Mesenchymal stem cell (in vitro differentiated cells and primary cell): Measurements from ENCODE around the gene OR1F1.
"Not testable (repeated sequence)": the region's sequence is repeated elsewhere in the genome, so short reads cannot be mapped to it uniquely, and the experiment has no call there.

ENCODE experiments used
- DNase-seq: peaks from one replicate; pipeline ENCODE4 v3.0.0-alpha.2; 2013
- H2AFZ ChIP-seq: one replicate; pipeline ENCODE4 v1.6.1; 2013; ENCODE audit warnings: low read depth, mild to moderate bottlenecking, control low read depth, inconsistent platforms, low read length, moderate library complexity
- H2AK5ac ChIP-seq: 2 replicates; pipeline ENCODE4 v1.6.1; 2013; ENCODE audit warnings: low read length, moderate library complexity, mild to moderate bottlenecking, inconsistent platforms; ENCODE audit not compliant: severe bottlenecking
- H2BK120ac ChIP-seq: one replicate; pipeline ENCODE4 v1.6.1; 2013; ENCODE audit warnings: low read depth, mild to moderate bottlenecking, inconsistent platforms, low read length, moderate library complexity
- H2BK12ac ChIP-seq, 2 experiments: one replicate each; pipeline ENCODE4 v1.6.1; 2013; ENCODE audit warnings: inconsistent platforms in 2 of 2, low read length in 2 of 2, mild to moderate bottlenecking in 2 of 2, moderate library complexity in 2 of 2, control low read depth in 1 of 2
- H2BK15ac ChIP-seq: one replicate; pipeline ENCODE4 v1.6.1; 2013; ENCODE audit warnings: mild to moderate bottlenecking, low read depth, inconsistent platforms; ENCODE audit not compliant: poor library complexity, severe bottlenecking
- H2BK5ac ChIP-seq: 2 replicates; pipeline ENCODE4 v1.6.1; 2013; ENCODE audit warnings: low read depth, mild to moderate bottlenecking, low read length, control low read depth, inconsistent platforms; ENCODE audit not compliant: poor library complexity, severe bottlenecking
- H3K14ac ChIP-seq, 2 experiments: one replicate each; pipeline ENCODE4 v1.6.1; 2013; ENCODE audit warnings: inconsistent platforms in 2 of 2, low read length in 2 of 2, control low read depth in 1 of 2, mild to moderate bottlenecking in 1 of 2, moderate library complexity in 1 of 2
- H3K18ac ChIP-seq, 2 experiments: one replicate each; pipeline ENCODE4 v1.6.1; 2013; ENCODE audit warnings: inconsistent platforms in 2 of 2, low read length in 2 of 2, control low read depth in 1 of 2, low read depth in 1 of 2, mild to moderate bottlenecking in 1 of 2
- H3K23ac ChIP-seq, 2 experiments: one replicate each; pipeline ENCODE4 v1.6.1; 2013; ENCODE audit warnings: inconsistent platforms in 2 of 2, low read length in 2 of 2, mild to moderate bottlenecking in 2 of 2, moderate library complexity in 2 of 2, control low read depth in 1 of 2
- H3K27ac ChIP-seq: 2 replicates; pipeline ENCODE4 v1.5.1; 2013; ENCODE audit warnings: mild to moderate bottlenecking, moderate library complexity, low read length, control low read depth, inconsistent platforms; ENCODE audit not compliant: poor library complexity, severe bottlenecking
- H3K27me3 ChIP-seq, 2 experiments: 2 replicates each; pipeline versions ENCODE4 v1.6.1 to v1.7.0; 2013; ENCODE audit warnings: low read length in 2 of 2, mild to moderate bottlenecking in 2 of 2, moderate library complexity in 2 of 2, control low read depth in 1 of 2, inconsistent platforms in 1 of 2; ENCODE audit not compliant: control insufficient read depth in 1 of 2, insufficient read depth in 1 of 2
- H3K36me3 ChIP-seq, 2 experiments: 2 replicates each; pipeline versions ENCODE4 v1.6.1 to v1.7.0; 2013; ENCODE audit warnings: low read length in 2 of 2, control low read depth in 1 of 2, inconsistent platforms in 1 of 2, low read depth in 1 of 2, mild to moderate bottlenecking in 1 of 2; ENCODE audit not compliant: insufficient read depth in 2 of 2, control insufficient read depth in 1 of 2
- H3K4ac ChIP-seq, 2 experiments: one replicate each; pipeline ENCODE4 v1.6.1; 2013; ENCODE audit warnings: inconsistent platforms in 2 of 2, low read length in 2 of 2, mild to moderate bottlenecking in 2 of 2, moderate library complexity in 2 of 2, control low read depth in 1 of 2, low read depth in 1 of 2
- H3K4me1 ChIP-seq: 2 replicates; pipeline ENCODE4 v1.6.1; 2013; ENCODE audit warnings: low read depth, low read length, control low read depth; ENCODE audit not compliant: control insufficient read depth, insufficient read depth
- H3K4me2 ChIP-seq: 2 replicates; pipeline ENCODE4 v1.6.1; 2013; ENCODE audit warnings: low read length, mild to moderate bottlenecking, inconsistent platforms; ENCODE audit not compliant: poor library complexity, severe bottlenecking
- H3K4me3 ChIP-seq, 2 experiments: 2 replicates each; pipeline versions ENCODE4 v1.5.1 to v1.7.0; 2013; ENCODE audit warnings: low read length in 2 of 2, mild to moderate bottlenecking in 2 of 2, control low read depth in 1 of 2, low read depth in 1 of 2; ENCODE audit not compliant: insufficient read depth in 1 of 2
- H3K79me1 ChIP-seq: replicated peaks from 2 replicates; pipeline ENCODE4 v1.6.1; 2013; ENCODE audit warnings: mild to moderate bottlenecking, control low read depth, low read length, inconsistent platforms; ENCODE audit not compliant: poor library complexity, severe bottlenecking
- H3K9ac ChIP-seq: 2 replicates; pipeline ENCODE4 v1.7.0; 2013; ENCODE audit warnings: mild to moderate bottlenecking, low read length, moderate library complexity
- H3K9me3 ChIP-seq: 2 replicates; pipeline ENCODE4 v1.7.0; 2013; ENCODE audit warnings: mild to moderate bottlenecking, low read length; ENCODE audit not compliant: control insufficient read depth
- H4K8ac ChIP-seq: one replicate; pipeline ENCODE4 v1.6.1; 2013; ENCODE audit warnings: inconsistent platforms, mild to moderate bottlenecking, low read length, moderate library complexity
- H4K91ac ChIP-seq: one replicate; pipeline ENCODE4 v1.6.1; 2013; ENCODE audit warnings: mild to moderate bottlenecking, low read length, inconsistent platforms
- WGBS: methylation state at CpG from one replicate; pipeline ENCODE4 v1.1.7; 2013; ENCODE audit warnings: mixed read lengths; 5-methylcytosine and 5-hydroxymethylcytosine counted together

Gene OR1F1

DNA sequence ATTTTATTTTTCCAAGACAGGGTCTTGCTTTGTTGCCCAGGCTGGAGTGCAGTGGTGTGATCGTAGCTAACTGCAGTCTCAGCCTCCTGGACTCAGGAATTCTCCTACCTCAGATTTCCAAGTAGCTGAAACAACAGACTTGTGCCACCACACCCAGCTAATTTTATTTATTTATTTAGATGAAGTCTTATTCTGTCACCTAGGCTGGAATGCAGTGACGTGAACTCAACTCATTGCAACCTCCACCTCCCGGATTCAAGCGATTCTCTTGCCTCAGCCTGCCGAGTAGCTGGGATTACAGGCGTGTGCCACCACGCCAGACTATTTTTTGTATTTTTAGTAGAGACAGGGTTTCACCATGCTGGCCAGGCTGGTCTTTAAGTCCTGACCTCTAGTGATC lies 19.3 kb upstream of the OR1F1 start:
- not testable (repeated sequence) for H3K9ac ChIP-seq, H3K36me3 ChIP-seq, H3K4ac ChIP-seq, H4K91ac ChIP-seq, H3K14ac ChIP-seq, H3K79me1 ChIP-seq, H2BK15ac ChIP-seq, H3K4me2 ChIP-seq, H3K23ac ChIP-seq, H2AK5ac ChIP-seq, DNase-seq, H4K8ac ChIP-seq, H3K27ac ChIP-seq, H2AFZ ChIP-seq, H3K18ac ChIP-seq, H2BK120ac ChIP-seq, H3K4me3 ChIP-seq, H2BK5ac ChIP-seq, H2BK12ac ChIP-seq, H3K9me3 ChIP-seq
- peaks cover 59 to 75% of the 10 kb centered on the region in 2 experiments for H3K27me3 ChIP-seq
- peaks cover 20% of the 10 kb centered on the region for H3K4me1 ChIP-seq
- 96% methylated on average over 7 of the region's 7 CpGs for WGBS

DNA sequence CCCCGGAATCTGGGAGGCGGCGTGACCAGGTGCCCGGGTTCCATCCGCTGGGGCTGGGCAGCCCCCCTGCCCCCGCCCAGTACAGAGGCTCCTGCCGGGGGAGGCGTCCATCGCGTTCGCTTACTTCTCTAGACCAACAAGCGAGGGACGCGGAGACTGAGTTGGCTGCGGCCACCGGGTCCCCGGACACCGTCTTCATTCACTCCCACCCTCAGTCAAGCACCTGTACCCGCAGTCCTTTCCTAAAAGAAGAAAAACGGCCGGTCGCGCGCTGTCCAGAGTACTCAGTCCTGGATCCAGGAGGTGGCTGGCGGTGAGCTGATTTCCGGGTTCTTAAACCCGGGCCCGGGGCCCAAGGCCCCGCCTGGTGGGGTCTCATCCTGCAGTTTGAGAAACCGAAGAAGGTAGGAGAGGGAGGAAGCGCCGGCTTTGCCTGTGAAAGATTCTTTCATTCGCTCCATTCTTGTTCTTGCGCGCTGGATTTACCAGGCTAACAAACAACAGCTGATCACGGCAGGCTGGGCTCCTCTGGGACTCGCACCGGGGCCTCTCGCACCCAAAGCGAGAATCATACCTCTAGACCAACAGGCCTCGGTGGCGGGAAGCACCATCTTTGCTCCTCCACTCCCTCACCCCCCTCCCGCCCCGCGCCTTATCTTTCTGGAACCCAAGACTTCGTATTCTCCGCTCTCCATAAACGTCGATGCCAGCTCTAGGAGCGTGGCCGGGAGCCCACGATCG lies 17.4 kb upstream of the OR1F1 start:
- no peak overlapping the region for H2BK12ac ChIP-seq
- H3K36me3 ChIP-seq = no peaks in the 10 kb centered on the region
- WGBS = 5% methylated on average over 48 of the region's 53 CpGs
- H3K79me1 ChIP-seq = no peaks in the 10 kb centered on the region
- no peak overlapping the region for H2BK5ac ChIP-seq
- H3K9me3 ChIP-seq = no peaks in the 10 kb centered on the region
- no peak overlapping the region for H2BK120ac ChIP-seq
- H2BK15ac ChIP-seq = no peak overlapping the region
- H3K14ac ChIP-seq = no peak overlapping the region
- H3K4ac ChIP-seq = no peak overlapping the region
- no peak overlapping the region for H3K18ac ChIP-seq
- H3K23ac ChIP-seq = no peak overlapping the region
- peaks cover 78 to 81% of the 10 kb centered on the region in 2 experiments for H3K27me3 ChIP-seq
- DNase-seq = peak; percentile 33
- H3K9ac ChIP-seq = no peak overlapping the region
- H4K8ac ChIP-seq = no peak overlapping the region
- no peak overlapping the region for H3K27ac ChIP-seq
- H2AFZ ChIP-seq = no peak overlapping the region
- no peak overlapping the region for H2AK5ac ChIP-seq
- peaks cover 32% of the 10 kb centered on the region for H3K4me1 ChIP-seq
- peak overlapping the region; percentile 61 for H3K4me2 ChIP-seq
- no peak overlapping the region for H4K91ac ChIP-seq
- peak overlapping the region in 1 of 2 experiments; percentile 41 for H3K4me3 ChIP-seq

DNA sequence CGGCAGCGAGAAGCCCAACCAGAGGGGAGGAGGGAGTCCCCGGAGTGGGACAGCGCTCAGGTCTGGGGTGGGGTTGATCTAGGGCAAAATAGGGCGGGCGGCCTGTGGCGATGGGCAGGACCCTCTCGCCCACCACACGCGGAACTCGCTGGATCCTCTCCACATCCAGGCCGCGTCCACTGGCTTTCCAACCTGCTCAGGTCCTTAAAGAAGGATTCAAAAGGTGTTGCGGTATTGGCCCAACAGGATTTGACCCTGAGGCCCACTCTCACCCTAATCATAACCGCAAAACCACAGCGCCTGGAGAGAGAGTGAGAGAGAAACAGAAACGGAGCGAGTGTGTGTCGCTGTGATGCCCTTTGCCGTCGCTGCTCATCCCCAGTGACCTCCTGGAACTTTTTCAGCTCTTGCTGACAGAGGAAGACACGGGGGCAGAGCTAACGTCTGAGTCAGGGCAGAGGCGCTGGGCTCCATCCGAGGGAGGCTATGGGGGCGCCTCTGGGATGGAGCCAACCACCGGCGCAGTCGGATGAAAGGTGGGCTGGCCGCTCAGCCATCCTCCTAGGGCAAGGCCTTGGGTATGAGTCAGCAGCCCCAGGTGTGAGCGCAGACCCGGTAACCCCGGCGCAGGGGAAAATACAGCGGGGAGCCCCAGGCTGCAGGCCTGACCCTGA lies 16.7 kb upstream of the OR1F1 start:
- WGBS = 5% methylated on average over 32 of the region's 35 CpGs
- no peak overlapping the region for H3K23ac ChIP-seq
- peak; percentile 29 for DNase-seq

DNA sequence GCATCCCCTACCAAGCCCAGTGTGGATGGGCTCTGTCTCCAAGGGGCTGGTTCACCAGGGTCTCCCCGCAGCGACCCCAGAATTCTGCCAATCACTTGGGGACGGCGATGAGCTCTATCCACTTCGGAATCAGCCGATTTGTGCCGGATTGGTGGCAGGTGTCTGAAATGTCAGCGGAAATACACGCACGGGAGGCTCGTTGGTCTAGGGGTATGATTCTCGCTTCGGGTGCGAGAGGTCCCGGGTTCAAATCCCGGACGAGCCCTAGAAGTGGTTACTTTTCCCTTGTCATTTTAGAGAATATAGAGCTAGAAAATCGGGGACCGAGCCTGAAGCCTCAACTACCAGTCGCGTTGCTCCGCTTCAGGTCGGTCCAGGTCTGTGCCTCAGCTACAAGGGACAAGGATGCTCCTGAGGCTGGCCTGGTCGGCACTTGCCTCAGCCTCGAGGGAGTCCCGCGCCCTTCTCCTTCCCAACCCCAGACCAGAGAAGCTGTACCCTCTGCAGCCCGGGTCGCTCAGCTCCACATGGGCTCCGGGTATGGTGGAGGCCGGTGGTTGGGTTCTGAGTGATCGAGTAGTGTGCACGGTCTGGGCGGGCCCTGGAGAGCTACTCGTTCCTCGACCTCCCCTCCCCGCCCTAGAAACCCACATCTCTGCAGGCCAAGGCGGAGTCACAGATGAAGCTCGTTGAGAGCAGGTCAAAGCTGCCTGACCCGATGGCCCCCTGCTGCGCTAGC lies 16.0 kb upstream of the OR1F1 start:
- H3K23ac ChIP-seq = no peak overlapping the region
- no peak overlapping the region for H2AK5ac ChIP-seq
- H3K4me1 ChIP-seq = peaks cover 32% of the 10 kb centered on the region
- H3K79me1 ChIP-seq = no peaks in the 10 kb centered on the region
- H3K27ac ChIP-seq = no peak overlapping the region
- no peak overlapping the region for H3K18ac ChIP-seq
- H3K14ac ChIP-seq = peak overlapping the region in 1 of 2 experiments; percentile 26
- no peak overlapping the region for H2BK12ac ChIP-seq
- peak; percentile 45 for DNase-seq
- under 1% methylated on average over 33 of the region's 41 CpGs for WGBS
- no peak overlapping the region for H3K4me3 ChIP-seq
- H2BK15ac ChIP-seq = no peak overlapping the region
- H2AFZ ChIP-seq = no peak overlapping the region
- no peak overlapping the region for H2BK120ac ChIP-seq
- H3K36me3 ChIP-seq = no peaks in the 10 kb centered on the region
- no peak overlapping the region for H3K4me2 ChIP-seq
- no peak overlapping the region for H2BK5ac ChIP-seq
- no peaks in the 10 kb centered on the region for H3K9me3 ChIP-seq
- no peak overlapping the region for H4K91ac ChIP-seq
- H3K27me3 ChIP-seq = peaks cover 76 to 89% of the 10 kb centered on the region in 2 experiments
- H3K9ac ChIP-seq = no peak overlapping the region
- H4K8ac ChIP-seq = no peak overlapping the region
- H3K4ac ChIP-seq = no peak overlapping the region

More for the DNA sequence above, 16.7 kb upstream of the OR1F1 start:
- Histone ChIP-seq H3K4me3 (peak overlapping the region in 1 of 2 experiments; percentile 41), H2BK12ac (no peak overlapping the region), H2AFZ (no peak overlapping the region), H3K4me2 (no peak overlapping the region), H3K4ac (no peak overlapping the region), H2AK5ac (no peak overlapping the region), H3K9me3 (no peaks in the 10 kb centered on the region), H3K4me1 (peaks cover 32% of the 10 kb centered on the region), H3K27me3 (peaks cover 82 to 88% of the 10 kb centered on the region in 2 experiments), H2BK5ac (no peak overlapping the region), H3K27ac (no peak overlapping the region), H2BK120ac (no peak overlapping the region), H2BK15ac (no peak overlapping the region), H4K8ac (no peak overlapping the region), H3K36me3 (no peaks in the 10 kb centered on the region), H4K91ac (no peak overlapping the region), H3K14ac (no peak overlapping the region), H3K9ac (no peak overlapping the region), H3K18ac (no peak overlapping the region), H3K79me1 (no peaks in the 10 kb centered on the region)
